ENCODE results near the gene DRC7.

DRC7 gene

GRCh38 chr16:57690782-57691471 lies 3.7 kb upstream of the DRC7 start:
- DNase-seq (ENCODE audit: low read depth, low spot score) = no peak

- DNase-seq (ENCODE audit: low read depth, low spot score) = no peak
These were observed 2.0 kb upstream of the DRC7 start for GRCh38 chr16:57692636-57693035.

- DNase-seq (ENCODE audit: low read depth, low spot score) = no peak
These were observed 1.1 kb upstream of the DRC7 start for GRCh38 chr16:57693550-57693949.

GRCh38 chr16:57694231-57694724 lies 328 bp upstream of the DRC7 start:
- no peak for DNase-seq (ENCODE audit: low read depth, low spot score)

GRCh38 chr16:57695680-57696069 lies 1.1 kb downstream of the DRC7 start:
- DNase-seq (ENCODE audit: low read depth, low spot score) = no peak

GRCh38 chr16:57696240-57696639 lies 1.6 kb downstream of the DRC7 start:
- no peak for DNase-seq (ENCODE audit: low read depth, low spot score)

GRCh38 chr16:57697896-57698537 lies 3.4 kb downstream of the DRC7 start:
- no peak for DNase-seq (ENCODE audit: low read depth, low spot score)

- no peak for DNase-seq (ENCODE audit: low read depth, low spot score)
These were observed 4.3 kb downstream of the DRC7 start for GRCh38 chr16:57698812-57699405.

- peak; percentile 21 for DNase-seq (ENCODE audit: low read depth, low spot score)
These were observed 4.9 kb downstream of the DRC7 start for GRCh38 chr16:57699481-57699880.

GRCh38 chr16:57699899-57700298 lies 5.3 kb downstream of the DRC7 start:
- no peak for DNase-seq (ENCODE audit: low read depth, low spot score)

GRCh38 chr16:57700781-57701551 lies 6.4 kb downstream of the DRC7 start:
- DNase-seq (ENCODE audit: low read depth, low spot score) = peak; percentile 75

- no peak for DNase-seq (ENCODE audit: low read depth, low spot score)
These were observed 7.3 kb downstream of the DRC7 start for GRCh38 chr16:57701759-57702371.

- DNase-seq (ENCODE audit: low read depth, low spot score) = no peak
These were observed 8.9 kb downstream of the DRC7 start for GRCh38 chr16:57703416-57704010.

- no peak for DNase-seq (ENCODE audit: low read depth, low spot score)
These were observed 9.7 kb downstream of the DRC7 start for GRCh38 chr16:57704011-57704904.

GRCh38 chr16:57704905-57705852 lies 10.6 kb downstream of the DRC7 start:
- DNase-seq (ENCODE audit: low read depth, low spot score) = no peak

GRCh38 chr16:57706717-57707116 lies 12.1 kb downstream of the DRC7 start:
- no peak for DNase-seq (ENCODE audit: low read depth, low spot score)

- no peak for DNase-seq (ENCODE audit: low read depth, low spot score)
These were observed 12.7 kb downstream of the DRC7 start for GRCh38 chr16:57707331-57707730.

- DNase-seq (ENCODE audit: low read depth, low spot score) = no peak
These were observed 13.6 kb downstream of the DRC7 start for GRCh38 chr16:57708168-57708567.

GRCh38 chr16:57709663-57710062 lies 15.1 kb downstream of the DRC7 start:
- DNase-seq (ENCODE audit: low read depth, low spot score) = no peak
